K562 (cell line): ENCODE results near the gene SLC39A13. TPM values are rescaled to one million over a fixed set of nuclear protein-coding genes. Genes with fewer than 3 reads are reported as not detected.
A peak's percentile ranks its signal among the peaks of the same experiment; 100 is the strongest.

Experiments used
- ATAC-seq: fragments of 200-7000 bp; cut with Tn5 transposase; 3 replicates; pipeline ENCODE4 v1.9.1; 2020; ENCODE audit warnings: moderate library complexity
- BruUV-seq: library from RNA; stranded (reverse); fragments of 400-500 nt; replicated peaks from 2 replicates; lab custom pipeline; 2021; lab: Mats Ljungman, UMichigan
- CTCF ChIA-PET: fragments of 300-600 bp; formaldehyde crosslinking; extraction: SDS; loops from one replicate; lab custom pipeline; 2021; ENCODE audit warnings: low intra/inter-chr PET ratio; lab: Yijun Ruan, JAX
- POLR2A ChIA-PET: fragments of 300-600, 350-650 bp; sonication (Branson Sonifier 250); formaldehyde crosslinking; extraction: SDS; loops from one replicate; lab custom pipeline; 2021; ENCODE audit warnings: antibody characterized with exemption, inconsistent platforms; lab: Yijun Ruan, JAX
- DNase-seq, 4 experiments: peaks; one replicate each; pipeline versions ENCODE4 v3.0.0 to v3.0.0-alpha.2; 2011 to 2018; ENCODE audit warnings: low spot score in 3 of 4, mixed read lengths in 3 of 4; ENCODE audit errors: extremely low read depth in 1 of 4
- FAIRE-seq: peaks from 2 replicates; lab custom pipeline; 2011; peaks lifted over from hg19 to GRCh38; lab: Jason Lieb, UNC
- H2AFZ ChIP-seq: 2 replicates; pipeline ENCODE4 v1.6.0; 2011; ENCODE audit warnings: low read depth, low read length, control low read depth, inconsistent platforms
- H3K27ac ChIP-seq: fragments of 200-600 bp; 3 replicates; pipeline ENCODE4 v1.8.0; 2011; ENCODE audit warnings: low read depth, mild to moderate bottlenecking, control low read depth, inconsistent platforms, low read length, moderate library complexity, mixed read lengths; ENCODE audit errors: extremely low read depth
- H3K27me3 ChIP-seq, 2 experiments: fragments of 300-600 bp in 1 of 2; 2 replicates in 1 of 2; 3 replicates in 1 of 2; pipeline versions ENCODE4 v1.6.0 to v1.8.0; 2011; ENCODE audit warnings: inconsistent platforms in 2 of 2, low read length in 2 of 2, mild to moderate bottlenecking in 1 of 2, mixed read lengths in 1 of 2, moderate library complexity in 1 of 2; ENCODE audit not compliant: control insufficient read depth in 2 of 2, insufficient read depth in 2 of 2
- H3K36me3 ChIP-seq: fragments of 300-600 bp; 3 replicates; pipeline ENCODE4 v1.8.0; 2011; ENCODE audit warnings: mild to moderate bottlenecking, low read length, inconsistent platforms; ENCODE audit not compliant: control insufficient read depth, insufficient read depth
- H3K4me1 ChIP-seq, 2 experiments: fragments of 200-600 bp in 1 of 2; replicated peaks in 1 of 2; 2 replicates in 1 of 2; 3 replicates in 1 of 2; pipeline versions ENCODE4 v1.5.1 to v1.8.0; 2011; ENCODE audit warnings: inconsistent platforms in 2 of 2, low read length in 2 of 2, mild to moderate bottlenecking in 1 of 2, mixed read lengths in 1 of 2, moderate library complexity in 1 of 2; ENCODE audit not compliant: control insufficient read depth in 2 of 2, insufficient read depth in 2 of 2
- H3K4me2 ChIP-seq: 2 replicates; pipeline ENCODE4 v1.6.1; 2011; ENCODE audit warnings: low read length, control low read depth, inconsistent platforms, mixed read lengths; ENCODE audit not compliant: insufficient read depth
- H3K4me3 ChIP-seq: fragments of 200-600 bp; sonication (generic), shearing (Covaris generic); 2 replicates; pipeline ENCODE4 v1.5.1; 2016; ENCODE audit warnings: control low read depth, inconsistent platforms
- H3K79me2 ChIP-seq: fragments of 200-600 bp; 3 replicates; pipeline ENCODE4 v1.8.0; 2011; ENCODE audit warnings: low read length, inconsistent platforms; ENCODE audit not compliant: control insufficient read depth, insufficient read depth
- H3K9ac ChIP-seq, 2 experiments: 2 replicates each; pipeline versions ENCODE4 v1.6.0 to v1.6.1; 2011; ENCODE audit warnings: low read depth in 2 of 2, low read length in 2 of 2, control low read depth in 1 of 2, inconsistent platforms in 1 of 2, mild to moderate bottlenecking in 1 of 2, mixed read lengths in 1 of 2; ENCODE audit not compliant: insufficient read depth in 1 of 2
- H3K9me1 ChIP-seq: one replicate; pipeline ENCODE4 v1.6.0; 2011; ENCODE audit warnings: inconsistent platforms, mild to moderate bottlenecking, low read length, moderate library complexity; ENCODE audit not compliant: control insufficient read depth, insufficient read depth
- H3K9me3 ChIP-seq: replicated peaks from 2 replicates; pipeline ENCODE4 v1.5.1; 2011; ENCODE audit warnings: low read depth, low read length, inconsistent platforms; ENCODE audit not compliant: control insufficient read depth, insufficient read depth
- H4K20me1 ChIP-seq: replicated peaks from 2 replicates; pipeline ENCODE4 v1.6.1; 2011; ENCODE audit warnings: low read length, inconsistent platforms, mixed read lengths; ENCODE audit not compliant: control insufficient read depth, insufficient read depth
- BCOR ChIP-seq: fragments of 450-650 bp; IDR thresholded peaks from 2 replicates; pipeline ENCODE4 v1.6.1; 2016
- CREM ChIP-seq: IDR thresholded peaks from 2 replicates; pipeline ENCODE4 v1.6.1; 2014; ENCODE audit warnings: antibody characterized with exemption, low read depth
- NFE2L1 ChIP-seq: fragments of 450-650 bp; IDR thresholded peaks from 2 replicates; pipeline ENCODE4 v1.6.1; 2016; ENCODE audit warnings: missing genetic modification characterization, low read depth, mild to moderate bottlenecking, missing compliant biosample characterization, moderate library complexity, borderline replicate concordance
- WGBS: fragments of 100-300 bp; shearing (Covaris generic); methylation state at CpG from one replicate; pipeline ENCODE4 v1.1.6; 2016; ENCODE audit warnings: low coverage, mixed read lengths; ENCODE audit not compliant: insufficient coverage; ENCODE audit errors: missing lambda C conversion rate; 5-methylcytosine and 5-hydroxymethylcytosine counted together
- in situ Hi-C: fragments of 300-500 bp; cut with MboI; formaldehyde crosslinking; loops from 4 replicates; pipeline ENCODE4 v1.15.0; 2018; ENCODE audit warnings: inconsistent platforms, mixed read lengths
- intact Hi-C: fragments of 100-400 bp; cut with micrococcal nuclease; formaldehyde crosslinking; loops from 2 replicates; pipeline ENCODE4 v1.14.2; 2022
- polyA plus RNA-seq, 8 experiments: library from polyadenylated mRNA; depleted of rRNA in 4 of 8; stranded (reverse) in 5 of 8; unstranded in 3 of 8; fragments of >200 nt; fragmentation: Nextera tagmentation in 2 of 8; fragmentation: Illumina TruSeq in 1 of 8; extraction: Ambion mirVana in 2 of 8; extraction: Trizol in 1 of 8; gene quantifications; 2 replicates each; pipeline versions ENCODE4 v1.2.1 to v1.2.3, GENCODE V29; 2011 to 2014; ENCODE audit warnings: inconsistent platforms in 1 of 8, missing spikeins in 1 of 8
- total RNA-seq, 7 experiments: library from RNA; depleted of rRNA in 6 of 7; stranded (reverse); fragments of >200 nt in 6 of 7; fragmentation: Illumina TruSeq in 2 of 7; extraction: Trizol in 2 of 7; gene quantifications; 2 replicates each; pipeline versions ENCODE4 v1.2.1 to v1.2.3, GENCODE V29; 2011 to 2021; ENCODE audit warnings: low replicate concordance in 1 of 7
- TF ChIP-seq, protein P1 (sequence below), 2 experiments: fragments of 450-650 bp in 1 of 2; sonication (generic) in 1 of 2; formaldehyde crosslinking in 1 of 2; IDR thresholded peaks in 1 of 2; conservative IDR thresholded peaks in 1 of 2; 2 replicates each; pipeline versions ENCODE4 v1.6.1 to v1.8.1; 2016 to 2023; ENCODE audit warnings: mild to moderate bottlenecking in 2 of 2, moderate library complexity in 2 of 2, inconsistent platforms in 1 of 2, missing genetic modification reagents in 1 of 2
- TF ChIP-seq, protein P2 (sequence below): fragments of 250-450 bp; sonication (Bioruptor Pico); IDR thresholded peaks from 2 replicates; pipeline ENCODE4 v1.8.0; 2022; ENCODE audit warnings: moderate library complexity, mild to moderate bottlenecking, inconsistent platforms

Gene SLC39A13
- total and polyA plus RNA-seq, 9 of the 15 experiments (the other 6 are each of a cell fraction or from before 2014, with no cell fraction given), result 0.17 to 15.9 (median 3.2) TPM

DNA sequence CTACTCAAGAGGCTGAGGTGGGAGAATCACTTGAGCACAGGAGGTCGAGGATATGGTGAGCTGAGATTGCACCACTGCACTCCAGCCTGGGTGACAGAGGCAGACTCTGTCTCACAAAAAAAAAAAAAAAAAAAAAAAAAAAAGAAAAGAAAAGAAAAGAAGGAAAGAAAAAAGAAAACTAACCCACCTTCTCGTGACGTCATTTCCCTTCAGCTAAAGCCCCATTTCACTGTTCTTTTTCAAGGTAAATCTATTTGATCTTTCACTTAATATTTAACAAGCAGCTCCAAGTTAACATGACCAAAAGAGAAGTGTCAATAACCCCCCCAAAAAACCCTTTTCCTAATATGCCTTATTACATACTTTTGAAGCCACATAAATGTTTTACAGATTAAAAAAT lies 35.4 kb downstream of the SLC39A13 start:
- no peaks in the 10 kb centered on the region for H3K27me3 ChIP-seq
- intact Hi-C loops (no loop called here), in situ Hi-C loops (no loop called here)
- CTCF ChIA-PET, result no interaction called here
- no peak for DNase-seq
- no peaks in the 10 kb centered on the region for H3K79me2 ChIP-seq
- H3K27ac ChIP-seq, result no peak overlapping the region
- H3K9me1 ChIP-seq, result no peaks in the 10 kb centered on the region
- H2AFZ ChIP-seq, result no peak overlapping the region
- no peak overlapping the region for H3K4me2 ChIP-seq
- TF ChIP-seq CREM, result 0 out of 2 replicates have a peak, but pooled peaks have one; percentile 8
- TF ChIP-seq BCOR, result no peak
- TF ChIP-seq, protein P1, sequence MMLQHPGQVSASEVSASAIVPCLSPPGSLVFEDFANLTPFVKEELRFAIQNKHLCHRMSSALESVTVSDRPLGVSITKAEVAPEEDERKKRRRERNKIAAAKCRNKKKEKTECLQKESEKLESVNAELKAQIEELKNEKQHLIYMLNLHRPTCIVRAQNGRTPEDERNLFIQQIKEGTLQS (IDR thresholded peaks at IDR 0.05), result 0 out of 2 replicates have a peak, but pooled peaks have one; percentile 9
- TF ChIP-seq, protein P1 (CRISPR knock-in tag; conservative IDR thresholded peaks at IDR 0.05), result no peak
- no peak for TF ChIP-seq NFE2L1 (tag)
- TF ChIP-seq, protein P2, sequence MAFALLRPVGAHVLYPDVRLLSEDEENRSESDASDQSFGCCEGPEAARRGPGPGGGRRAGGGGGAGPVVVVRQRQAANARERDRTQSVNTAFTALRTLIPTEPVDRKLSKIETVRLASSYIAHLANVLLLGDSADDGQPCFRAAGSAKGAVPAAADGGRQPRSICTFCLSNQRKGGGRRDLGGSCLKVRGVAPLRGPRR (CRISPR knock-in tag), result no peak
- TF ChIP-seq, all 486 proteins: peak for 2
- BruUV-seq, result no TSS peak
- Histone ChIP-seq H3K9ac (no peak overlapping the region), H3K4me3 (no peak overlapping the region), H4K20me1 (no peaks in the 10 kb centered on the region), H3K4me1 (peaks cover 0 to 13% of the 10 kb centered on the region in 2 experiments; a peak in 2 of 5 replicates), H3K9me3 (no peaks in the 10 kb centered on the region), H3K36me3 (no peaks in the 10 kb centered on the region)
- 27% methylated on average over 2 of the region's 3 CpGs for WGBS
- POLR2A ChIA-PET, result interaction anchor here (0.7 to 1.3 kb wide), 3 partner anchors 11 to 44 kb away, joined by 3 to 5 read pairs (median 3); no protein-coding TSS in a partner anchor
- ATAC-seq (no peak), FAIRE-seq (no peak)
